Measurements from ENCODE around the gene PBX2. TPM values are rescaled to one million over a fixed set of nuclear protein-coding genes. Genes with fewer than 3 reads are reported as not detected.
"Not testable (repeated sequence)": the region's sequence is repeated elsewhere in the genome, so short reads cannot be mapped to it uniquely, and the experiment has no call there.

Gene PBX2
- total RNA-seq, 1 experiment from 2014 or later: 18.7 TPM

DNA sequence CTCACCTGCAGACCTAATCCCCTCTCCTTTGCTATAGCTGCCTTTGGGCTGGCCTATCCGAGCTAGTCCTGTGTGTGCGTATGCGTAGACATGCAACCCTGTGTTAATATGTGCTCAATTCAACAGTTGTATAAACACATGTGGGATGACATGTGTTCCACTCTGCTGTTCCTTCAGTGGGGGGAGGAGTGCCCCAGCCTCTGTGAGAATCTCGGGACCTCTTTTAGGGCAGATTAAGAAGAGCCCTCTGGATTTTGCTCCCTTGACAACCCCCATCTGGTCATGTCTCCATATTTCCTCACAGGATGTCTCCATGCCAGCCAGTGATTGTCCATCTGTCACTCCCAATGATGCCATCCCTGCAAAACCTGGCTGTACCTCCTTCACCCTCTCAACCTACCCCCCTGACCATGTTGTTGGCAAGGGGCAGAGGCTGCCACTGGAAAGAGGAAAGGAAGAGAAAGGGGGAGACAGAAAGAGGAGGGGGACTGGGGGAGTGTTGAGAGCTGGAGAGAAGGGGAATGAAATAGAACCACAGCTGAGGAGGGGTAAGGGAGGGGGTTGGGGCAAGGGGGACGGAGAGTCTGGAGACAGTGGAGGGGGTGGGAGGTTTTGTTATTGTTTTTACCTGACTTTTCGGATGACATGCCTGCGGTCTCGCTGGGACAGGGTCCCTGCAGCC is 38.7 kb downstream of the PBX2 start:
- DNase-seq (ENCODE audit: low spot score): no peak

DNA sequence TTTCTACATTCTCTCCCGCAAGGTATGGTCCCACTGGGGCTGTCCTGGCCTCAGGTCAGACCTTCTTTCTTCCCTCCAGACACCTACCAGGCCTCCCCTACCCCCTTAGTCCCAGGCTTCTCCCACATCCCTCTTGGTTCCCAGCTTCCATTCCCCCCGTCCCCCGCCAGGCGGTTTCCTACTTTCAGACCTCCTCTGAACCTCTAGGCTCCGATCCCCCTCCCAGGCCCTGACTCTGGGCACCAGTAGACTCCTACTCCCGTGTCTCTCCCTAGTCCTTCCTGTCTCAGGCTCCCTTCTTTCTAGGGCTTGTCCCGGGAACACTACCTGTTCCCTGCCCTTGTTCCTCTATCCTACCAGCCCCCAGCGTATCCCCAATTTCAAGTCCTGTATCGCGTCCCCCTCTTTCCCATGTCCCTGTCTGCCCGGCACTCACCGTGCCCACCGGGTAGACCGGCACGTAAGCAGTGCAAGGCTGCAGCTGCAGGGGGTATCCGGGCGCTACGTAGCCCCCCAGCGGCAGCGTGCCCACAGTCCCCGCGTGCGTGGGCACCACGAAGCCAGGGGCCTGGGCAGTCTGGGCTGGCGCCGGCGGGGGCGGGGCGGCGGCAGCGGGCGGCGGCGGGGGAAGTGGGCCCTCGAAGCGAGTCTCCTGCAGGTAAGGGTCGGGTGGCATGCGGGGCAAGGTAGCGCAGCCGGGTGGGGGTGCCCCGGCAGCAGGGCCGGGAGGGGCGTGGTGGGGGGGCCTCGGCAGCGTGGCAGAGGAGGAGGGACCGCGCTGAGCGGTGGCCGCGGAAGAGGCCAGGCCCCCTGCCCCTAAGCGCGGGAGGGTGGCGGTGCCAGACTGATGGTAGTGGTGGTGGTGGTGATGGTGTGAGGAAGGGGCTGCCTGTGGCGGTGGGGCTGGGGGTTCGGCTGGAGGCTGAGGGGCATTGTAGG is 39.8 kb downstream of the PBX2 start:
- no peak for DNase-seq (ENCODE audit: low spot score)

DNA sequence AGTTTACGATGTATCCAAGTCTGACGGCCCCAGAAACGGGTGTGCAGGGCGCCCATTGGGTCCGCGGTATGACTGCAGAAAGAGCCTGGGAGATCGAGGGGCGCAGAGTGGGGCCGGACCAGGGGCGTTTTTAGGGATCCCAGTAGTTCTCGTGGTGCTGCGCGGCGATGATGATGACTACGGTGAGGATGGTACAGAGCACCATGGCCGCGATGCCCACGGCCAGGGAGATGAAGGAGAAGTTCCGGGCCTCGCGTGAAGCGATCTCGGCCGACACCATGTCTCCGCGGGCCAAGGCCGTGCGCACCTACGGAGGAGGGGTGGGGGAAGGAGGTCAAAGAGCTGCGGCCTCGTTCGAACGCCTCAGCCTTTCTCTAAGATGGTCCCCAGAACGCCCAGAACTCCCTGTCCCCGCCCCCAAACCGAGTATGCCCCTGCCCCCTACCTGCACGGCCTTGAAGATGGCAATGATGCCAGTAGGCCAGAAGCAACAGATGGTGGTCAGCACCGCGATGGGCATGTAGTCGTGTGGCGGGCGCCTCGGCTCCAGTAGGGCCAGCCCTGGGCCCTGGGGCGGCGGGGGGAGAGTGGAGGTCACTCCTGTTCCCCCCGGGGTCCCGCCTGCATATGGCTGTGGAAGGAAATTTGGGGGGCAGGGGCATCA is 40.8 kb downstream of the PBX2 start:
- DNase-seq (ENCODE audit: low spot score): no peak

DNA sequence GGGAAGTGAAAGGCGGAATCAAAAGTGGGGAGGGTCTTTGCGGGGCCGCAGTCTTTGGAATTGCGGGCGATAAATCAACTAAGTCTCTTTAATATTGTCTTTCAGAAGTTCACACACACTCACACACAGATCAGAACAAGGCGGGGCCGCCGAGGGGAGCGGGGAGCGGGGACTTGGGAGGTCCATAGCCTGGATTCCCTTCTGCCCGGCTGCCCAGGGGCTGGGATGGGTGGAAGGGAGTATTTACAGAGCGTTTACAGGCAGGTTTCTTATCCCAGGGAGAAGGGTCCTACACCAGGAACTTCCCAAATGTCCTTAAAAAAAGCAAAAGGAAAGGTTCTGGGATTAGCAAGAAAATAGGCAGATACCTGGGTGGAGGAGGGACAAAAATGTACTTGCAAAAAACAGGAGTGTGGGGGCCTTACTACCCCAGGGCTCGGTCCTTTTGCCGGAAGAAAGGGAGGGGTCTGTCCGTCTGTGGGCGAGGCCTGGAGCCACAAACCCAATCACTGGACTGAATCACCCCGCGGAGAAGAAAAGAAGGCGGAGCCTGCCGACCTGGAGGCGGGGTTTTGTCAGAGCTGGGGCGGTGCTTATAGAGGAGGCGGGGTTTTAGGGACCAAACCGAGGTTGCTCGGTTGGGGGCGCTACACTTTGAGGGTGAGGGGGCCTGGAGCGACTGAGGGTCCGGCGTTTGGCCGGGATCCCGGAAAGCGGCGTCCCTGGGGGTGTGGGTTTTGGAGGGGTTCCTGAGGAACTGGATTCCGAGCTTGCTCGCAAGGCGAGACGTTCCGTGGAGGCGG is 41.5 kb downstream of the PBX2 start:
- no peak for DNase-seq (ENCODE audit: low spot score)

DNA sequence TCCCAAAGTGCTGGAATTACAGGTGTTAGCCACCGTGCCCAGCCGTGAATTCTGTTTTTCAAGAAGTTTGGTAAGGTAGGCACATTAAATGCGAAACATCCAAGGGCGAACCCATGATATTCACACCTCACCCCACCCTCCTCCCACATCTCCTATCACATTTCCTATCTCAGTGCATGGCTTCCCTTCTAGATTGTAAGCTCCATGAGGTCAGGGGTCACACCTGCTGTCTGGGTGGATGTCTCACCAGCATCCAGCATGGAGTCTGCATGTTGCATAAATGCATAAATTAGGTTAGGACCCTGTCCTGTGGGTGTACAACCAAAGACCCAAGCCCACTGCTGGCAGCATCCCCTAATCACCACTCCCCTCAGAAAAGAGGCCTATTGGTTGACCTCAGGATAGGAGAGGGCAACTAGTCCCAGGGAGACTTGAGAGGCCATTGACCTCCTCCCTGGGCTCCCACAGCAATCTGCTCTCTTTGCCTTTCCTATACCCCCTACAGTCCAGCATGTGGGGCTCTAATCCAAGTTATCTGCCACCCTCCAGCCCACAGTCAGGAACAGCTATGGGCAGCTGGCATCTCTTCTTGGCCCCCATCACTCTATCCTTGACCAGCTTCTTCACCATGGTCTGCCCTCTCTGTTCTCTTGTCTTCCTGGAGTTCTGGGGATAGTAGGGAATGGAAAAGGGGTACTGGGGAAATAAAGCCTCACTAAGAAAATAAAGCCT is 42.4 kb downstream of the PBX2 start:
- no peak for DNase-seq (ENCODE audit: low spot score)

DNA sequence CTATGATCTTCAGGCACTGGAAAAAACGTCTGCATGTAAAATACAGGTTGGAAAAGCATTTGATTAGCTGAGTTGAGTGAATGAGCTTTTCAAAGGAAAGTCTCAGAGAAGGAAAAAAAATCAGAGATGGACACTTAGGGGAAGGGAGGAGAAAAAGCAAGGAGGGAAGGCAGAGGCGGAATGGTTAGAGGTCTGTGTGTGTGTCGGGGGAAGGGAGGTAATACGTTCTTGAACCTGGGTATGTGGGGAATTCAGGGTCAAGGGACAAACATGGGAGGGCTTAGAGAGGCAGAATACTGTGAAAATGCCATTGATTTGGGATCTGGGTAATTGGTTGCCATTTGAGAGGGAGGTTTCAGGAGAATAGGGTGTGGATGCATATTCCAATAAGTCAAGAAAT is 43.3 kb downstream of the PBX2 start:
- DNase-seq (ENCODE audit: low spot score): no peak

DNA sequence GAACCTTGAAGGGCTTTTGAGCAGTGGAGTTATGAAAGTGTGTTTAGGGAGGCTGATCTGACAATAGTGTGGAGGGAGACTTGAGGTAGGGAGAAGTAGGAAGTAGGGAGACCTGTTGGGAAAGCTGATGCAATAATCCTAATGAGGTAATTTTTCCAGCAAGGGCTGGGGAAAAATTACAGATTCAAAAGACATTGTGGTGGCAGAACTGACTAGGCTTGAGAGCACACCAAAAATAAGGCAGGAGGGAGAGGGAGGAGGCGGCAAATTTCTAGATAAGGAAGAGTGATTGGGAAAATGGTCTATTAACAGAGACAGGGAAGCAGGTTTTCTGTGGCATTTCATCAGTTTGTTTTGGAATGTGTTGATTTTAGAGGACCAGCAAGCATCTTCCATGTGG is 43.7 kb downstream of the PBX2 start:
- DNase-seq (ENCODE audit: low spot score): no peak

DNA sequence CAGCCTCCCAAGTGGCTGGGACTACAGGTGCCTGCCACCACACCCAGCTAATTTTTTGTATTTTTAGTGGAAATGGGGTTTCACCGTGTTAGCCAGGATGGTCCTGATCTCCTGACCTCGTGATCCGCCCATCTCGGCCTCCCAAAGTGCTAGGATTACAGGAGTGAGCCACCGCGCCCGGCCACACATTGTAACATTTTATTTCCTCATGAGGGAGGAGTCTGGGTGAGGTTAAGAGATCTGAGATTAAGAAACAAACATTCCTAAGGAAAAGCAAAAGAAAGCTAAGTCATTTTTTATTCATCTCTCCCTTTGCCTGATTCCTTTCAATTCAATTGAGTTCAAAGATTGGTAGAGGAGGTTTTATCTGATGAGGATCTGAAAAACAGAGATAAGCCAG is 45.8 kb downstream of the PBX2 start:
- not testable (repeated sequence) for DNase-seq (ENCODE audit: low spot score)

DNA sequence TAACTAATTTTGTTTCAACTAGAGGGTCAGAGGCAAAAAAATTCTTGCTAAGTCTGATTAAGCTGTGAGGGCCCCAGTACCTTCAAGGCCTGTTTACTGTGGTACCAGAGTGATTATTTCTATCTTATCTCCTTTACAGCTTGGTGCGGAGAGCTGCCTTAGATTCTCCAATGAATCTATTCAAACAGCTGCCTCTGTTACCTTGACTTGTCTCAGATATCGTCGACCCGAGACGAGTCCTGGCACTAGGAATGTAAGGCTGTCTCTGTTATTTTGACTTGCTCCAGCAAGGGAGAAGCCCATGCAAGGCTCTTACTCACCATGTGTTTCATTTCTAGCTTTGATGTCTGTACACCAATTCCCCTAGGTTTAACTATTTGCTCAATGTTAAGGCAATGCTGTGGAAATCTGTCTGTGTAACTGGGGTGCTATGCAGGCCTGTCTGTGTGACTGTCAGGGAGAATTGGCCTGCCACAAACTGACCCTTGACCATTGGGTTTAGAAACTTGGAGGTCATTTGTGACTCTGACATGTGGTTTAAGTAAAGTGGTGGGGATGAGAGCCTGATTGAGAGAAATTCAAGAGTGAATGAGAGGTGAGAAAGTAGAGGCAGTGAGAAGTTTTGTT is 49.5 kb downstream of the PBX2 start:
- no peak for DNase-seq (ENCODE audit: low spot score)

DNA sequence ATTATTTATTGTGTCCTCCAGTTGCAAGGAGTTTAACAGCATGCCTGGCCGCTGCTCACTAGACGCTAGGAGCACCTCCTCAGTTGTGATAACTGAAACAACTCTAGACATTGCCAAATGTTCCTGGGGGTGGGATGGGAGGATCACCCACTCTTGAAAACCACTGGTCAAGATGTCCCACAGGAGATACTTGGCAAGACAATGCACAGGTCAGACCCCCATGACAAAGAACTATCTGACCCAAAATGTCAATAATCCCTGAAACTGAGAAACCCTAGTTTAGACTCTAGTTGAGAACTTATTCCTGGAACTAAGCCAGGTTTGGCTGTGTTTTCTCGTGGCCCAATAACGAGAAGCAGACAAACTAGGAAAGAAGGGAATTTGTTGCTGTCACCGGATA is 50.4 kb downstream of the PBX2 start:
- no peak for DNase-seq (ENCODE audit: low spot score)

DNA sequence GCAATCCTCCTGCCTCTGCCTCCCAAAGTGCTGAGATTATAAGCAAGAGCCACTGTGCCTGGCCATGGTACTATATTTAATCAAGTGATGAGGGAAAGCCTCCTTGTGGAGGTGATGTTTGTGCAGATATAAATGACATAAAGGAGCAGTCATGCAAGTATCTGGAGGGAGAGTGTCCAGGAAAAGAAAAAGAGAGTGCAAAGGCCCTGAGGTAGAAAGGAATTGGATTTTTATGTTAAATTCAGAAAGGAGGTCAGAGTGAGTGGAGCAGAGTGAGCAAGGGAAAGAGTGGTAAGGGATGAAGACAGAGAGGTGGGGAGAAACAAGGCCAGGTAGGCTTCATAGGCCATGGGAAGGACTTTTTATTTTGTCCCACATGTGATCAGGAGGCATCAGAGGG is 52.5 kb downstream of the PBX2 start:
- DNase-seq (ENCODE audit: low spot score): no peak

Small RNA genes within 50 kb of the gene (small RNA-seq; reads per million reads assigned to genes)
- gene AL662884.1 (not detected), gene MIR6833 (not detected)

Other genes with a start within 250 kb of the PBX2 start
- 2.0 and 2.6 TPM in 2 replicates for gene CFB, start 244.1 kb downstream of the PBX2 start, total RNA-seq (2014; rRNA removed; shearing (Covaris generic))
- gene NELFE, start 231.2 kb downstream of the PBX2 start, total RNA-seq (2014; rRNA removed; shearing (Covaris generic)): 85.4 and 103 TPM in 2 replicates
- 62.5 and 66.2 TPM in 2 replicates for gene SKIC2, start 231.0 kb downstream of the PBX2 start, total RNA-seq (2014; rRNA removed; shearing (Covaris generic))
- 54.8 and 61.6 TPM in 2 replicates for gene DXO, start 218.1 kb downstream of the PBX2 start, total RNA-seq (2014; rRNA removed; shearing (Covaris generic))
- 0.57 and 1.9 TPM in 2 replicates for gene C4A, start 208.1 kb downstream of the PBX2 start, total RNA-seq (2014; rRNA removed; shearing (Covaris generic))
- gene C4B, start 175.4 kb downstream of the PBX2 start, total RNA-seq (2014; rRNA removed; shearing (Covaris generic)): 1.4 and 1.9 TPM in 2 replicates
- gene CYP21A2, start 151.8 kb downstream of the PBX2 start, total RNA-seq (2014; rRNA removed; shearing (Covaris generic)): not detected in 2 replicates
- 0.03 TPM in 1 of 2 replicates, not detected in the other for gene TNXB, start 80.9 kb downstream of the PBX2 start, total RNA-seq (2014; rRNA removed; shearing (Covaris generic))
- 55.7 and 60.0 TPM in 2 replicates for gene ATF6B, start 62.0 kb downstream of the PBX2 start, total RNA-seq (2014; rRNA removed; shearing (Covaris generic))
- 5.2 and 7.4 TPM in 2 replicates for gene FKBPL, start 59.9 kb downstream of the PBX2 start, total RNA-seq (2014; rRNA removed; shearing (Covaris generic))
- gene PRRT1, start 38.3 kb downstream of the PBX2 start, total RNA-seq (2014; rRNA removed; shearing (Covaris generic)): not detected in 2 replicates
- 19.7 and 56.2 TPM in 2 replicates for gene PPT2, start 36.1 kb downstream of the PBX2 start, total RNA-seq (2014; rRNA removed; shearing (Covaris generic))
- 4.5 and 6.6 TPM in 2 replicates for gene EGFL8, start 25.6 kb downstream of the PBX2 start, total RNA-seq (2014; rRNA removed; shearing (Covaris generic))
- 48.6 and 52.8 TPM in 2 replicates for gene AGPAT1, start 14.1 kb downstream of the PBX2 start, total RNA-seq (2014; rRNA removed; shearing (Covaris generic))
- gene RNF5, start 11.8 kb downstream of the PBX2 start, total RNA-seq (2014; rRNA removed; shearing (Covaris generic)): 45.4 and 50.5 TPM in 2 replicates
- 3.0 and 4.9 TPM in 2 replicates for gene AGER, start 5.9 kb downstream of the PBX2 start, total RNA-seq (2014; rRNA removed; shearing (Covaris generic))
- gene GPSM3, start 2.4 kb upstream of the PBX2 start, total RNA-seq (2014; rRNA removed; shearing (Covaris generic)): 2.2 and 4.7 TPM in 2 replicates
- gene NOTCH4, start 33.9 kb upstream of the PBX2 start, total RNA-seq (2014; rRNA removed; shearing (Covaris generic)): 2.2 and 2.4 TPM in 2 replicates
- not detected in 2 replicates for gene TSBP1, start 181.7 kb upstream of the PBX2 start, total RNA-seq (2014; rRNA removed; shearing (Covaris generic))
- not detected in 2 replicates for gene BTNL2, start 217.0 kb upstream of the PBX2 start, total RNA-seq (2014; rRNA removed; shearing (Covaris generic))
- gene HLA-DRA, start 249.7 kb upstream of the PBX2 start, total RNA-seq (2014; rRNA removed; shearing (Covaris generic)): not detected in 2 replicates